Rectal smooth muscle tissue (tissue), 1 donor: ENCODE data around the gene FOXD2.
A peak's percentile ranks its signal among the peaks of the same experiment; 100 is the strongest.

ENCODE experiments used
- H3K27ac ChIP-seq: one replicate; pipeline ENCODE4 v1.7.0; 2013; ENCODE audit warnings: low read depth, low read length, inconsistent platforms
- H3K27me3 ChIP-seq: one replicate; pipeline ENCODE4 v1.7.0; 2013; ENCODE audit warnings: low read length; ENCODE audit not compliant: control insufficient read depth, insufficient read depth
- H3K36me3 ChIP-seq: one replicate; pipeline ENCODE4 v1.7.0; 2013; ENCODE audit warnings: low read length; ENCODE audit not compliant: control insufficient read depth, insufficient read depth
- H3K4me1 ChIP-seq: one replicate; pipeline ENCODE4 v1.7.0; 2013; ENCODE audit warnings: low read length; ENCODE audit not compliant: control insufficient read depth, insufficient read depth
- H3K4me3 ChIP-seq: one replicate; pipeline ENCODE4 v1.7.0; 2013; ENCODE audit warnings: low read length
- H3K9ac ChIP-seq: one replicate; pipeline ENCODE4 v1.7.0; 2013; ENCODE audit warnings: low read length

Gene FOXD2

DNA sequence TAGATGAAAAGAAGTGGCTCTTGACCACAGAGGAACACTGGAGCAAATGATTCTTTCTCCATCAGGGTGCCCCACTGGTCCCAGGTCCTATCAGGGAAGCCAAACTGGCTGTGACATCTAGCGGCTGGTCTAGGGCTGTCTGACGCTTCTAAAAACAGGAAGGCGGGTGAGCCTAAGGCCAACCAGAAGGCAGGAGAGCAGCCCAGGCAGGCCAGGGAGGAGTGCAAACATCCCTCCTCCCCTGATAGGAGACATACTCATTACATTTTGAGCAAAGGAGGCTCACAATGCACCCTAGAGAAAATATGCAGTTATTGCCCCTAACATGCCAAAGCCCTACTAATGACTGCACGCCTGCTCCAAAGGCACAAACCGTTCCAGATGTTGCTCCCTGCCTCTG, 32.1 kb upstream of the FOXD2 start:
- H3K4me3 ChIP-seq: no peak overlapping the region
- H3K9ac ChIP-seq: no peak overlapping the region
- H3K36me3 ChIP-seq: no peaks in the 10 kb centered on the region
- H3K27ac ChIP-seq: no peak overlapping the region
- no peaks in the 10 kb centered on the region for H3K27me3 ChIP-seq
- H3K4me1 ChIP-seq: no peaks in the 10 kb centered on the region

GRCh38 chr1:47406966-47407365, 30.9 kb upstream of the FOXD2 start:
- H3K27me3 ChIP-seq: no peaks in the 10 kb centered on the region
- no peak overlapping the region for H3K27ac ChIP-seq
- no peaks in the 10 kb centered on the region for H3K36me3 ChIP-seq
- H3K4me3 ChIP-seq: no peak overlapping the region
- H3K9ac ChIP-seq: no peak overlapping the region
- H3K4me1 ChIP-seq: no peaks in the 10 kb centered on the region

DNA sequence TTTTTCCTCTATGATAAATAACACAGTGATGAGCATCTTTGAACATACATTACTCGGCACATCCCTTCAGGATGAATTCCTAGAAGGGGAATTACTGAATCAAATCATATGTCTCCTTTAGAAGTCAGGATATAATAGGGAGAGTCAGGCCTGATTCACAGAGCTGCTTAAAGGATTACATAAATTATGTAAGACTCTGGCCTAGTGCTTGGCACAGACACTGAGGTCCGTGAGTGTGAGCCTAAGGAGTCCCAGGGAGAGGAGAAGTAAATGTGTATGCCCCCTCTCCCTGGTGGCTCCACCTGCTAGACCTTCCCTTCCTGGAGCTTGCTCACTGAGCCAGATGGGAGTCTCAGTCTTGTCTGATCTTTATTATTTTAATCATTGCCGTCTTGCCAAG, 30.4 kb upstream of the FOXD2 start:
- Histone ChIP-seq H3K27me3 (no peaks in the 10 kb centered on the region), H3K36me3 (no peaks in the 10 kb centered on the region), H3K4me3 (no peak overlapping the region)

DNA sequence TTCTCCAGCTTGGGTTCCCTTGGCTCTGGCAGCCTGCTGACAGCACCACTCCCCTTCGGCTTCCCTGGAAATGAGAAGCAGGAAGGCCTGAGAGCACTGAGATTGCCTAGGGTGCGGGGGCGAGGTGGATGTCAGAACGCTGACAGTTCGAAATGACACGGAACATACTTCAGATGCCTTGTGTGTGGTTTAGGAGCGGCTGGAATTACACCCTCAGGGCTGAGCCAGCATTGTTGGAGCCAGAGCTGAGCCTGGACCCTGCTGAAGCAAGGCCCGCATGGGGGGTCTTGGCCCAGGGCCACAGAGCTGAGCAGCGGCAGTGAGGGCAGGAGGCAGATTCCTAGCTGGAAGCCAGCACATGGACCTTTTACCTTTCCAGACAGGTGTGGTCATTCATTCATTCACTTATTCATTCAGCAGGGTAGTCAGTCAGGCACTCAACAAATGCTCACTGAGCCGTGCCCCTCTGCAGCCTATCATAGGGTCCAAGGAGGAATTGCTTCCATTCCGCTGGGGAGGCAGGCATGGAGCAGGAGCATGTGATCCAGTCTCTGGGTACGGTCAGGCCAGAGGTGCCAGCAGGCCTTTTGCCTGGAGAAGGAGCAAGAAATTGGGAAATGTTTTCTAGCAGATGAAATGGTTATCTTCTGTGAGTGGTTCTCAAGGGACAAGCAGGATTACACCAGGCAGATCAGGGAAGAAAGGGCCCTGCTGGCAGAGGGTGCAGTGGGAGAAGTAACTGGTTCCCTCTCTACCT, 28.4 kb upstream of the FOXD2 start:
- H3K27me3 ChIP-seq: no peaks in the 10 kb centered on the region
- H3K36me3 ChIP-seq: no peaks in the 10 kb centered on the region
- no peak overlapping the region for H3K27ac ChIP-seq
- H3K4me3 ChIP-seq: no peak overlapping the region
- no peaks in the 10 kb centered on the region for H3K4me1 ChIP-seq
- H3K9ac ChIP-seq: no peak overlapping the region

More for the DNA sequence above, 30.4 kb upstream of the FOXD2 start:
- H3K4me1 ChIP-seq: no peaks in the 10 kb centered on the region
- H3K9ac ChIP-seq: no peak overlapping the region
- H3K27ac ChIP-seq: no peak overlapping the region

DNA sequence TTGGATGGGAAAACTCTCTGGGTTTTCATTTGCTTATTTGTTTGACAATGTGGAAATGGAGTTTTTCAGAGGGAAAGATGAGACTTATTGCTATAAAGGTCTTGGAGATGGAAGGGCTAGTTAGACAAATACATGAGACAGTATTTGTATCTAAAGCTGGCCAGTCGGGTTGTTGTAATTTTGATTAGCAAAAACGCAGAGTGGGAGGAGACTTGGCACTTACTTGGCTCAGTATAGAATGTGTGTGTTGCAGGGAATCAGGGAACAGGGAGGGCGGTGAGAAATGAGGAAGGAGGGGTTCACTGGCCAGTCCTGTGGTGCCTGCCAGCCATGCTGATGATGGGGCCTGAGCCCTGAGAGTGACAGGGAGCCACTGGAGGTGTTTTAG, 27.8 kb upstream of the FOXD2 start:
- Histone ChIP-seq H3K9ac (no peak overlapping the region), H3K4me3 (no peak overlapping the region), H3K4me1 (no peaks in the 10 kb centered on the region), H3K27ac (no peak overlapping the region), H3K27me3 (no peaks in the 10 kb centered on the region), H3K36me3 (no peaks in the 10 kb centered on the region)

DNA sequence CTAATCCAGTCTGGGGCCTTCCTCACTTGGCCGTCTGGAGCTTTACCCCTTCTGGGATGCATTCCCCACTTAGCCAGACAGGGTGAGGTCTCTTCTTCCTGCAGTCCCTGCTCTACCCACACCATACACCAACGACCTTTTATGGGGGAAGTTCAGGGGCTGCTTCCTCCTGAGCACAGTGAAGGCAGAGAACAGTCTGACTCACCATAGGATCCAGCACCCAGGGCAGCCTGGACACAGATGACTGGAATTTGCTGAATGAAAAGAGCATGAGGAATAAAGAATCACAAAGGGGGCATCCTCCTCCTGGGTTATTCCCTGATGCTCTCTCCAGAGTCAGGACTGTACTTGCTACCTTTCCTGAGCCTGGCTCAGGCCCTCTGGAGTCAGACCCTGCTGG, 26.4 kb upstream of the FOXD2 start:
- H3K4me3 ChIP-seq: no peak overlapping the region
- no peak overlapping the region for H3K9ac ChIP-seq
- no peaks in the 10 kb centered on the region for H3K4me1 ChIP-seq
- H3K27me3 ChIP-seq: peaks cover 3% of the 10 kb centered on the region
- no peak overlapping the region for H3K27ac ChIP-seq
- no peaks in the 10 kb centered on the region for H3K36me3 ChIP-seq

- peaks cover 6% of the 10 kb centered on the region for H3K27me3 ChIP-seq
- H3K36me3 ChIP-seq: no peaks in the 10 kb centered on the region
- no peak overlapping the region for H3K9ac ChIP-seq
- no peak overlapping the region for H3K27ac ChIP-seq
- H3K4me3 ChIP-seq: no peak overlapping the region
- H3K4me1 ChIP-seq: no peaks in the 10 kb centered on the region
Measured at GRCh38 chr1:47412437-47412836, 25.4 kb upstream of the FOXD2 start.

DNA sequence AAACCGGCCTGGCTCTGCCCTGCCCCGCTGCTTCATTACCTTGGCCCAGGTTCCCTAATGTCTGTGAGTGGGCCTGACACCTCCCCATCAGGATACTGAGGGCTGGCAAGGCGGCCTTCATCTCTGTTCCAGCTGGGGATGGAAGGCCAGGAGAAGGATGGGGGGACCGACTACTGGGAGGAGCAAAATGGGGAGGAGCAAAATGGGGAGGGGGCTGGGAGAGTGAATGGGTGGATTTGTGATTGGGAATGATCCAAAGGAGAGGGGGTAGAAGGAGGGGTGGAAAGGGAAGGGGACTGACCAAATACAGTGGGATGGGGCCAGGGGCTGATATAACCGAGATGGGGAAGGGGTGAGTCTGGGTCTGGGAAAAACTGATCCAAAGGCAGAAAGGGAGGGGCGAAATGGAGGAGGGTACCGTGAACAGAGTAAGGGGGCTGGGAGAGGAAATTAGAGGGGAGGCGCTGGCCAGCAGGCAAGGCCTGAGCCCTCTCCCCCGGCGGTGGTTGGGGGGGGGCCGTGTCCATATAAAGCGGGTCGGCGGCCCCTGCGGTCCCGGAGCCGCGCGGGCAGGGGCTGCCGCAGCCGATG, 22.0 kb upstream of the FOXD2 start, which contains the start of gene FOXE3:
FOXE3 (plus strand) TSS at position 558 of the 591 bp plus-strand sequence; CDS start at position 589, 31 bp downstream.
- Histone ChIP-seq H3K36me3 (no peaks in the 10 kb centered on the region), H3K9ac (no peak within 1 kb of the TSS), H3K4me3 (peak within 1 kb of the TSS; percentile 37), H3K27me3 (peaks cover 14% of the 10 kb centered on the region), H3K27ac (no peak within 1 kb of the TSS), H3K4me1 (no peaks in the 10 kb centered on the region)

DNA sequence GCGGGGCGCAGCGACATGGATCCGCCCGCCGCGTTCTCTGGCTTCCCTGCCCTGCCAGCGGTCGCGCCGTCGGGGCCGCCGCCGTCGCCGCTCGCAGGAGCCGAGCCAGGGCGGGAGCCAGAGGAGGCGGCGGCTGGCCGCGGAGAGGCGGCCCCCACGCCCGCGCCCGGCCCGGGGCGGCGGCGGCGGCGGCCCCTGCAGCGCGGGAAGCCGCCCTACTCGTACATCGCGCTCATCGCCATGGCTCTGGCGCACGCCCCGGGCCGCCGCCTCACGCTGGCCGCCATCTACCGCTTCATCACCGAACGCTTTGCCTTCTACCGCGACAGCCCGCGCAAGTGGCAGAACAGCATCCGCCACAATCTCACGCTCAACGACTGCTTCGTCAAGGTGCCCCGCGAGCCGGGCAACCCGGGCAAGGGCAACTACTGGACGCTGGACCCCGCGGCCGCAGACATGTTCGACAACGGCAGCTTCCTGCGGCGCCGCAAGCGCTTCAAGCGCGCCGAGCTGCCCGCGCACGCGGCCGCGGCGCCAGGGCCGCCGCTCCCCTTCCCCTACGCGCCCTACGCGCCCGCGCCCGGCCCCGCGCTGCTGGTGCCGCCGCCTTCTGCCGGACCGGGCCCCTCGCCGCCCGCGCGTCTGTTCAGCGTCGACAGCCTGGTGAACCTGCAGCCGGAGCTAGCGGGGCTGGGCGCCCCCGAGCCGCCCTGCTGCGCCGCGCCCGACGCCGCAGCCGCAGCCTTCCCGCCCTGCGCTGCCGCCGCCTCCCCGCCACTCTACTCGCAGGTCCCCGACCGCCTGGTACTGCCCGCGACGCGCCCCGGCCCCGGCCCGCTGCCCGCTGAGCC, 21.3 kb upstream of the FOXD2 start:
- no peaks in the 10 kb centered on the region for H3K4me1 ChIP-seq
- H3K36me3 ChIP-seq: no peaks in the 10 kb centered on the region
- peak overlapping the region; percentile 37 for H3K4me3 ChIP-seq
- H3K27ac ChIP-seq: no peak overlapping the region
- H3K27me3 ChIP-seq: peaks cover 14% of the 10 kb centered on the region
- H3K9ac ChIP-seq: no peak overlapping the region

DNA sequence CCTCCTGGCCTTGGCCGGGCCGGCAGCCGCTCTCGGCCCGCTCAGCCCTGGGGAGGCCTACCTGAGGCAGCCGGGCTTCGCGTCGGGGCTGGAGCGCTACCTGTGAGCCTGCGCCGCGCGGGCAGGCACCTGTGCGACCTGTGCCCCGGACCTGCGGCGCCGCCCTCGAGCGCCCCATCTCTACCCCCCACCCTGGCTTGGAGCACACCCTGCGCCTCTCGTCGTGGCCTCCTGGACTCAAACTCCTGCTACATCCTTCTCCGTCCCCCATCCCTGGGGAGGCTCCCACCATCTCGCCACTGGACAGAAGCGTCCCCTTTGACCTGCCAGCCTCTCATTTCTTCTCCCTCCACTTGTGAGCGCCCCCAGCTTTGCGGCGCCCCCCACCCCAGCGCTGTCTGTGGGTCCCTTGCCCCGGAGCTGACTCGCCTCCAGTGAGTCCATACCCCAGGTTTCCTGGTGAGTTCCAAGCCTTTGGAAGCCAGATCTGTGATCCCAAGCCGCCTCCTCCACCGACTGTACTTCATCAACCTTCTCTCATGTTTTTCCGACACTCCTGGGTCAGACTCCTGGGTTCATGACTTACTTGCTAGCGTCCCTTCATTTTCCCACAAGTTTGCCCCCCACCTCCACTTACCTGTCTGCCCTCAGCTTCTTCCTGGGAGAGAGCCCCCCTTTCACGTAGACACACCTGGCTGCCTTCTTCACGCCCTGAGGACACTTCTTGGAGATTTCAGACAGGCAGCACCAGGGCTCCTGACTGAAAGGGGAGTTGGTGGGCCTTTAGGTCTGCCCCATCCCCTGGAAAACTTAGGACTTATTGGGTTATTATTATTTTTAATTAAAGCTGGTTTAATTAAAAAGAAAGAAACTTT, 20.4 kb upstream of the FOXD2 start:
- H3K4me3 ChIP-seq: no peak overlapping the region
- no peaks in the 10 kb centered on the region for H3K4me1 ChIP-seq
- no peaks in the 10 kb centered on the region for H3K36me3 ChIP-seq
- H3K27ac ChIP-seq: no peak overlapping the region
- H3K9ac ChIP-seq: no peak overlapping the region
- H3K27me3 ChIP-seq: peaks cover 14% of the 10 kb centered on the region

GRCh38 chr1:47418122-47418521, 19.7 kb upstream of the FOXD2 start:
- Histone ChIP-seq H3K4me3 (no peak overlapping the region), H3K4me1 (no peaks in the 10 kb centered on the region), H3K27ac (no peak overlapping the region), H3K27me3 (peaks cover 14% of the 10 kb centered on the region), H3K9ac (no peak overlapping the region), H3K36me3 (no peaks in the 10 kb centered on the region)
